ENCODE measurements around the gene PRDX3. TPM values are rescaled to one million over a fixed set of nuclear protein-coding genes. Genes with fewer than 3 reads are reported as not detected.

PRDX3 gene
- total and polyA plus RNA-seq, 2 donors: 162 to 219 TPM

Small RNA genes lying within 50 kb of the gene (small RNA-seq; reads per million reads assigned to genes)
- not detected for gene RN7SL749P

Other genes starting within 250 kb of the PRDX3 start
- gene NANOS1, start 149.1 kb downstream of the PRDX3 start, total RNA-seq: 2.2 TPM
- gene NANOS1, start 149.1 kb downstream of the PRDX3 start, polyA plus RNA-seq: 5.1 TPM
- gene EIF3A, start 98.0 kb downstream of the PRDX3 start, total RNA-seq: 110 TPM
- 81.9 TPM for gene EIF3A, start 98.0 kb downstream of the PRDX3 start, polyA plus RNA-seq
- 45.7 TPM for gene DENND10, start 74.7 kb downstream of the PRDX3 start, total RNA-seq
- gene DENND10, start 74.7 kb downstream of the PRDX3 start, polyA plus RNA-seq: 25.4 TPM
- 16.1 TPM for gene SFXN4, start 13.1 kb downstream of the PRDX3 start, total RNA-seq
- 23.6 TPM for gene SFXN4, start 13.1 kb downstream of the PRDX3 start, polyA plus RNA-seq
- gene GRK5, start 28.8 kb upstream of the PRDX3 start, total RNA-seq: 23.8 TPM
- gene GRK5, start 28.8 kb upstream of the PRDX3 start, polyA plus RNA-seq: 27.0 TPM

Data from urinary bladder (tissue), 2 donors.